ENCODE measurements around the gene SQOR.

SQOR gene

DNA sequence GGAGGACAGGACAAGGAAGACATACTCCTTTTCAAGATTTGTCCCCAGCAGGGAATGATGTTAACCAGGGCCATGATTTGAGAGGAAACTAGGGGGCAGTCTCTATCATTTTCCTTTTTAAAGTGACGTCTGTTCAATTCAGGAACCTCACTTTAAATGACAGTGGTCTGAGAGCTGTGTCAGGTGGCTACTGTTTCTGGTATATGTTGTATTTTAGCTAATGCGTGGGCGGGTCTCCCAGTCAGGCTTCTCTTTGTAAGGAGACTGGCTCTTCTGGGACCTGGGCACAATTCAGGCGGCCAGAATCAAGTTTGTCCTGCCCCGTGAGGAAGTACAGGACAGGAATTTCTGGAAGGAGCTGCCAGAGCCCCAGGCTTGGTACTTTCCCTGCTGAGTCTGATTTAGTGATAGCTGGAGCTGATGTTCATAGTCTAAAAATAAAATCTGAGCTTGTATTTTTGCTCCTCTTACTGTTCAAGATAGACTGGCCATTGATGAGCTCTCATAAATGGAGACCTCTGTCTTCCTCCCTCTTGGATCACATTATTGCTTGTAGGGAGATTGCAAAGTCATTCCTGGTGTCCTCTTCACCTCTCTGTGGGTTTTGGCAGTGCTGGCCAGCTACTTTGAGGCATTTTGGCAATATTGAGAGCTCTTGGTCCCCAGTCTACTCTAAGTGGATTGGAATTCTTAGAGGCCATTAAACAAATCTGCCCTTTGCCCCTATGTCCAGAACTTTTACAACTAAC lies 25.6 kb downstream of the SQOR start:
- Histone ChIP-seq H3K36me3 (ENCODE audit: insufficient read depth, low read length) (no peaks in the 10 kb centered on the region), H3K9me3 (ENCODE audit: control insufficient read depth, insufficient read depth, low read length) (no peaks in the 10 kb centered on the region), H3K9ac (ENCODE audit: low read depth, low read length) (no peak overlapping the region), H3K4me1 (ENCODE audit: insufficient read depth, low read length) (peaks cover 7% of the 10 kb centered on the region; the same call in 1 of the 2 replicates)

DNA sequence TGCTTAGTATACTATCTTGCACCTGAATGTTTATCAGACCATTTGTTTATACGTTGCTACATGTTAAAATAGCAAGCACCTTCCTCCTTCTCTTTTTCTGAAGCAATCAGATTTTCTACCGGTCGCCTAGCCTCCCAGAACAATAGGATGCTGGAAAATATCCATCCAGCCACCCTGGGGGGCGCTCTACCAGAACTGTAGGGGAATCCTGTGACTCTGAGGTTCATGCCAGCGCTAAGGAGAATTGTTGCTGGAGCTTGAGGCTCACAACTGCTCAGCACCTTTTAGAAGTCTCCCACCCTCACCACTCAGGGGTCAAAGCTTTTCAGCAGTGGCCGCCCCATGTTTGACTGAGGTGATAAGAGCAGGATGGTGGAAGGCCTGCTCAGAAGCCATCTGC lies 27.5 kb downstream of the SQOR start:
- Histone ChIP-seq H3K36me3 (ENCODE audit: insufficient read depth, low read length) (no peaks in the 10 kb centered on the region), H3K9me3 (ENCODE audit: control insufficient read depth, insufficient read depth, low read length) (no peaks in the 10 kb centered on the region), H3K4me1 (ENCODE audit: insufficient read depth, low read length) (peaks cover 7% of the 10 kb centered on the region; the same call in 1 of the 2 replicates), H3K9ac (ENCODE audit: low read depth, low read length) (no peak overlapping the region)

DNA sequence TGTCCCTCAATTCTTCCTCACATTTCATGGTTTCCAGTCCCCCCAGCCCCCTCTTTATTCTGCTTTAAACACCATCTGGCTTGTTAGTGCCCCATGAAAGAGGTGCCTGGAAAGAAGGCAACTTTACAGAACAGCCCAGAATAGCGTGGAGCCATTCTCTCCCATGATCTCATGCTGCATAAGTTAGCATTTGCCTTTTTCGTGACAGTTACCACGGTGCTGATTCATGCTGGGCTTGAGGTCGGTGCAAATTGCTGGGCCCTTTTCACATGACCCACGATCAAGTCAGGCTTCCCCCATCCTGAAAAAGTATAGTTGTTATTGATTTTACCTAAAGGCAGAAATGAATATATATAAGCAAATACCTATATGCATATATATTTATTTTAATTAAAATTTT lies 29.6 kb downstream of the SQOR start:
- H3K4me1 ChIP-seq (ENCODE audit: insufficient read depth, low read length), result peaks cover 7% of the 10 kb centered on the region; the same call in 1 of the 2 replicates
- no peaks in the 10 kb centered on the region for H3K36me3 ChIP-seq (ENCODE audit: insufficient read depth, low read length)
- no peak overlapping the region for H3K9ac ChIP-seq (ENCODE audit: low read depth, low read length)
- H3K9me3 ChIP-seq (ENCODE audit: control insufficient read depth, insufficient read depth, low read length), result no peaks in the 10 kb centered on the region

DNA sequence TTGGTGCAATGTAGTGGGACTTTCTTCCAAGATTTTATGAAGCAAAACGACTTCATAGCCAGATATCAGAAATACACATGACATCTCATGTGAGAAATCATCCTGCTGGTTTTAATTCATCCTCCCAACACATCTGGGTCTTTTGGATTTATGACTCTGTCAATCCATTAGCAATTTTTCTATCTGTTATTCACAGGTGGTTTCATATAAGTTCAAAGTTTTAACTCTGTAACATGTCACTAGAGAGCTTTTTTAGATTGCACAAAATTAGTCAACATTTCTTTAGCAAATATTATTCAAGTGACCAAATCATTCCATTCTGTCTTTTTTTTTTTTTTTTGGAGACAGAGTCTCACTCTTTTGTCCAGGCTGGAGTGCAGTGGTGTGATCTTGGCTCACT lies 30.4 kb downstream of the SQOR start:
- Histone ChIP-seq H3K4me1 (ENCODE audit: insufficient read depth, low read length) (peaks cover 5% of the 10 kb centered on the region; the same call in 1 of the 2 replicates), H3K36me3 (ENCODE audit: insufficient read depth, low read length) (no peaks in the 10 kb centered on the region), H3K9ac (ENCODE audit: low read depth, low read length) (no peak overlapping the region), H3K9me3 (ENCODE audit: control insufficient read depth, insufficient read depth, low read length) (no peaks in the 10 kb centered on the region)

DNA sequence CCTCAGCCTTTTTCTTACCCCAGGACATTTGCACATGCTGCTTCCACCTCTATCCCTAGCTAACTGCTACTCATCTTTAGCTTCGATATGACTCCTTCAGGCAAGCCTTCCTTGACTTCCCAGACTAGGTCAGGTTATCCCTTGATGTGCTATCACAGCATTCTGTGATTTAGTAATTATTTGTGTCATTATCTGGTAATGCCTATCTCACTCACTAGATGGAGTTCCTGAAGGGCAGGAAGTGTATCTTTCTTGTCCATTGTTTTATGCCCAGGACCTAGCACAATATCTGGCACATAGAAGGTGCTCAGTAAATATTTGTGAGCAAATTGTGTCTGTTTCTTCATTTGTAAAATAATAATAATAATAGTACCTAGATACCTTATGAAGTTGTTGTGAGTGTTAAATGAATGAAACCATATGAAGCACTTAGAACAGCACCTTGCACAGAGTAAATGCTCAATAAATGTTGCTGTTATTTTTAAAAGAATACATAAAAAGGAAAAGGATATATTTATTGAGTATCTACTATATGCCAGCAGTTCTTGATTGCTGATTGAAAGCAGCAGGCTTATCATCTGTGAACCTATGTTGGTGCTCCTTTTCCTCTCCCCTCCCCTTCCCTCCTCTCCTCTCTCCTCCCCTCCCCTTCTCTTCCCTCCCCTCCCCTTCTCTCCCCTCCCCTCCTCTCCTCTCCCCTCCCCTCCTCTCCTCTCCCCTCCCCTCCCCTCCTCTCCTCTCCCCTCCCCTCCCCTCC lies 31.5 kb downstream of the SQOR start:
- no peaks in the 10 kb centered on the region for H3K36me3 ChIP-seq (ENCODE audit: insufficient read depth, low read length)
- H3K4me1 ChIP-seq (ENCODE audit: insufficient read depth, low read length), result no peaks in the 10 kb centered on the region
- no peaks in the 10 kb centered on the region for H3K9me3 ChIP-seq (ENCODE audit: control insufficient read depth, insufficient read depth, low read length)
- no peak overlapping the region for H3K9ac ChIP-seq (ENCODE audit: low read depth, low read length)

DNA sequence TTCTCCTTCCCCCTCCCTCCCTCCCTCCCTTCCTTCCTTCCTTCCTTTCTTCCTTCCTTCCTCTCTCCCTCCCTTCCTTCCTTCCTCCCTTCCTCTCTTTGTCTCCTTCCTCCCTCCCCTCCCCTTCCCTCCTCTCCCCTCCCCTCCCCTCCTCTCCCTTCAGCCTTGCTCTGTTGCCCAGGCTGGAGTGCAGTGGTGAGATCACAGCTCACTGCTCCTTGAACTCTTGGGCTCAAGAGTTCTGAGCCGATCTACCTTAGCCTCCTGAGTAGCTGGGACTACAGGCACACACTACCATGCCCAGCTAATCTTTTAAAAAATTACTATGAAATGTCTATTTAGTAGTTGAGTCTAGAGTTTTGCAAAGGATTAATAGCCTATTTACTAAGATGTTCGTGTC lies 32.2 kb downstream of the SQOR start:
- Histone ChIP-seq H3K36me3 (ENCODE audit: insufficient read depth, low read length) (no peaks in the 10 kb centered on the region), H3K4me1 (ENCODE audit: insufficient read depth, low read length) (no peaks in the 10 kb centered on the region), H3K9me3 (ENCODE audit: control insufficient read depth, insufficient read depth, low read length) (no peaks in the 10 kb centered on the region), H3K9ac (ENCODE audit: low read depth, low read length) (no peak overlapping the region)

DNA sequence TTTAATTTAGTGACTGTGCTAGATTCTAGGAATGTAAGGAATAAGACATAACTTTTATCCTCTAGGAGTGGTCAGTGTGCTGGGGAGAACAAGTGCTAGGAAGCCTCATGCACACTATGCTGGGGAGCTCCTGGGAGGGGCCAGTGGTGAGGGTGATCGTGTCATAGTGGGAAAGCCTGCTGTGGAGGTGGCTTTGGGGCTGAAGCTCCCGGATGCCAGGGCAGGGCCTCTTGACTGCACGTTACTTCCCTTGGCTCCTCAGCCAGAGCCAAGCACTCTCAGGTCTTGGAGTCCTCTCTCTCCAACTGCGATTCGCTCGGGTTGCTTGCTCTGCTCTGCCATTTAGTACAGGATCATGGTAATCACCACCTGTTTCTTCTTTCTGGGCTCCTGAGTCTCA lies 33.6 kb downstream of the SQOR start:
- no peaks in the 10 kb centered on the region for H3K36me3 ChIP-seq (ENCODE audit: insufficient read depth, low read length)
- no peaks in the 10 kb centered on the region for H3K4me1 ChIP-seq (ENCODE audit: insufficient read depth, low read length)
- no peak overlapping the region for H3K9ac ChIP-seq (ENCODE audit: low read depth, low read length)
- H3K9me3 ChIP-seq (ENCODE audit: control insufficient read depth, insufficient read depth, low read length), result no peaks in the 10 kb centered on the region

DNA sequence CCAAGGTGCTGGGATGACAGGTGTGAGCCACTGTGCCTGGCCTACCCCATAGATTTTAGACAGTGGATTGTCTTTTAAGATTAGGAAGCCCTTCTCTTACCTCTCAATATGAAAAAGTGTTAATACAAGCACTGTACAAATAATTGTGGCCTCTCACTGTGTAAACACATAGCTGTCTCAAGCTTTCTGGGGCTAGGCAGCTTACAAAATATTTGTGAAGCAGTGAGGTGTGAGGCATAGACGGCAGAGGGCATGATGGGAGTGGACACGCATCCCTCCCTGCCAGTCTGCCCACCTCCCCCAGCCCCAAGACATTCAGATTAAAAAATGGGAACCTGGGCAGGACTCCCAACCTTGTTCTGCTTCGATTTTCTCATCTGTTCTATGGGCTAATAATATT lies 34.6 kb downstream of the SQOR start:
- no peaks in the 10 kb centered on the region for H3K4me1 ChIP-seq (ENCODE audit: insufficient read depth, low read length)
- H3K36me3 ChIP-seq (ENCODE audit: insufficient read depth, low read length), result no peaks in the 10 kb centered on the region
- no peaks in the 10 kb centered on the region for H3K9me3 ChIP-seq (ENCODE audit: control insufficient read depth, insufficient read depth, low read length)
- no peak overlapping the region for H3K9ac ChIP-seq (ENCODE audit: low read depth, low read length)

DNA sequence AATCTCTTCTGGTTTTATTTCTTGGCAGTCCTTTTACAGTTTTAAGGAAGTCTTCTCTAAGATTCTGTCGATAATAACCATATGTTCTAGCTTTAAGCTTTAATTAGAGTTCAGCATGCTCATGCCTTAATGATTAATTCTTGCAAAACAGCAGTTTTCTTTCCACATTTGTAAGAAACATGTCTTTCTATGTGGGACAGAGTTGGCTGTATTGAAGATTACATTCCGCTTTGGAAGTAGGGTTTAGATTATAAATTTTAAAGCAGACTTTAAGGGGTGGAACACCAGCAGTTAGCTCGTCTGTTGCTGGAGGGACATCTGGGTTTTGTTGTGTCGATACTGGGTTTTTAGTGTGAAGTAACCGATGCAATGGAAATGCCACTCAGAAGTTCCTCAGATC lies 35.3 kb downstream of the SQOR start:
- Histone ChIP-seq H3K36me3 (ENCODE audit: insufficient read depth, low read length) (no peaks in the 10 kb centered on the region), H3K9me3 (ENCODE audit: control insufficient read depth, insufficient read depth, low read length) (no peaks in the 10 kb centered on the region), H3K9ac (ENCODE audit: low read depth, low read length) (no peak overlapping the region)

DNA sequence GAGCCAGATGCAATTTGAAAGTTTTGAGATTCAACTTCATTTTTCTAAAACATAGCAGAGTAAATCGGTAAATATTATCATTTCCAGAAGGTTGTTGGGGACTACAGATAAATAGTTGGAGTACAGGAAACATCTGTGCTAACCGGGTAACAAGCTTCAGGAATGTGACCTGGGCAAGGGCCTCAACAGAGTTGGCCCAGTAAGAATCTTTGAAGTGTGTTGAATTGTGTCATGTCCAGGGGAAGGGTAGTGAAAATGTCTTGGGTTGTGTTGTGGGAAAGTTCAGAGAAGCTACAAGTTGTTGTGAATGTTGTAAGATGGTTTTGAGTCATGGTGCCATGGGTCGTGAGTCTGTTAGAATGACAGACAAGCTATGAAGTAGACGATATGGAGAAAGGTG lies 35.7 kb downstream of the SQOR start:
- no peak overlapping the region for H3K9ac ChIP-seq (ENCODE audit: low read depth, low read length)
- H3K9me3 ChIP-seq (ENCODE audit: control insufficient read depth, insufficient read depth, low read length), result no peaks in the 10 kb centered on the region
- no peaks in the 10 kb centered on the region for H3K4me1 ChIP-seq (ENCODE audit: insufficient read depth, low read length)
- H3K36me3 ChIP-seq (ENCODE audit: insufficient read depth, low read length), result no peaks in the 10 kb centered on the region

More for the DNA sequence above, 35.3 kb downstream of the SQOR start:
- H3K4me1 ChIP-seq (ENCODE audit: insufficient read depth, low read length), result no peaks in the 10 kb centered on the region

DNA sequence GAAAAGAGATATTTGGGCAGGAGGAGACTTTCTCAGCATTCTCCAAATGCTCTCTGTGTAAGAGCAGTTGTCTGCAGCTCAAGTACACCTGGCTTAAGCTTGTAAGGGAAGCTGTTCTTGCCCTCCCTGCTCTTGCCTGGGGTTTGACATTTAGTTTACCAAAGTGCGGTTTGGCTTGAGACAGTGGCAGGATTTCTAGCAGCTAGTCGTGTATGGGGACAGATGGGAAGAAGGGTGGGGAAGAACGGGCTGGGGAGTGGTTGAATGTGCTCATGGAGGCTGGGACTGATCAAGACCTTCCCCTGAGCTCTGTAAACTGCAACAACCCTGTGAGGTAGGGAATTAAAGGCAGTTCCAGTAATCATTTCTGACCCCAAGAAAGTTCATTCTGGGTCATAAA lies 39.8 kb downstream of the SQOR start:
- Histone ChIP-seq H3K9me3 (ENCODE audit: control insufficient read depth, insufficient read depth, low read length) (no peaks in the 10 kb centered on the region), H3K9ac (ENCODE audit: low read depth, low read length) (no peak overlapping the region), H3K4me1 (ENCODE audit: insufficient read depth, low read length) (no peaks in the 10 kb centered on the region), H3K36me3 (ENCODE audit: insufficient read depth, low read length) (no peaks in the 10 kb centered on the region)

DNA sequence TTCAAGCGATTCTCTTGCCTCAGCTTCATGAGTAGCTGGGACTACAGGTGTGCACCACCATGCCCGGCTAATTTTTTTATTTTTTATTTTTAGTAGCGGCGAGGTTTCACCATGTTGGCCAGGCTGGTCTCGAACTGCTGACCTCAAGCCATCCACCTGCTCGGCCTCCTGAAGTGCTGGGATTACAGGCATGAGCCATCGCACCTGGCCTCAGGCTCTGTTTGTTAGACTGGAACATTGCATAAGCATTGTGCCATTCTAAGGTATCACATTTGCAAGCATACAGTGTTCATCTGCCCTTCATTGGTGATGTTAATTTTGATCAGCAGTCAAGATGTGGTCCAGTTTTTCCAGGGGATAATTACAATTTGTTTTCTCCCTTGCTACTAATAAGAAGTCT lies 43.0 kb downstream of the SQOR start:
- H3K4me1 ChIP-seq (ENCODE audit: insufficient read depth, low read length), result no peaks in the 10 kb centered on the region
- no peak overlapping the region for H3K9ac ChIP-seq (ENCODE audit: low read depth, low read length)
- no peaks in the 10 kb centered on the region for H3K9me3 ChIP-seq (ENCODE audit: control insufficient read depth, insufficient read depth, low read length)
- no peaks in the 10 kb centered on the region for H3K36me3 ChIP-seq (ENCODE audit: insufficient read depth, low read length)

DNA sequence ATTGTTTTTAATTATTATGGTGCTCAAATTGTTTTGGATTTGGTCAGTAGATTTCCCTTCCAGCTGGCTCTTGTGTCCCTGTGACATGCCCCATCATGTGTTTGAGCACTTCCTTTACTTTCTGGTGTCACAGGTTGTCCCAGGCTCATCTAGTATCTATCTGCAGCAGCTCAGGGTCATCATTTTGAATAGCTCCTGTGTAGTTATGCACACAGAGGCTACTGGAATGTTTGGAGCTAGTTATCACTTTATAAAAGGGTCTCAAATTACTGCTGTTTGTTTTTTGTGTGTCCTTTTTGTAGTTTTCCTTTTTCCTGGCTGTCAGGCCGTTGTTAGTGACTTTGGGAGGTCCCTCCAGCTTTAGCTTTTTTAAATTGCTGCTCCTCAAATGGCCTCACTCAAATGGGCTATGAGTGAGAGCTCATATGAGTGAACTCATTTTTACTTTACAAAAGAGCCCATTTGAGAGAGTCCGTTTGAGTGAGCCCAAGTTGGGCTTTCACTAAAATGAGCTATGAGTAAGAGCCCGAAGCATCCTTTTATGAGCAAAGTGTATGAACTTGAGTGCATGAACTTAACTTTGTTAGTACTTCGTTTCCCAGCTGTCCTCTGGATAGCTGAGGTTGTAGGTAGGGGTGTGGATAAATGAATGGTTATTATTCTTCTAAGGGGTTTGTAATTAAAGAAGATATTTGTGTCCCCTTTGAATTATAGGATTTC lies 43.8 kb downstream of the SQOR start:
- Histone ChIP-seq H3K4me1 (ENCODE audit: insufficient read depth, low read length) (no peaks in the 10 kb centered on the region), H3K9me3 (ENCODE audit: control insufficient read depth, insufficient read depth, low read length) (no peaks in the 10 kb centered on the region), H3K36me3 (ENCODE audit: insufficient read depth, low read length) (no peaks in the 10 kb centered on the region), H3K9ac (ENCODE audit: low read depth, low read length) (no peak overlapping the region)

DNA sequence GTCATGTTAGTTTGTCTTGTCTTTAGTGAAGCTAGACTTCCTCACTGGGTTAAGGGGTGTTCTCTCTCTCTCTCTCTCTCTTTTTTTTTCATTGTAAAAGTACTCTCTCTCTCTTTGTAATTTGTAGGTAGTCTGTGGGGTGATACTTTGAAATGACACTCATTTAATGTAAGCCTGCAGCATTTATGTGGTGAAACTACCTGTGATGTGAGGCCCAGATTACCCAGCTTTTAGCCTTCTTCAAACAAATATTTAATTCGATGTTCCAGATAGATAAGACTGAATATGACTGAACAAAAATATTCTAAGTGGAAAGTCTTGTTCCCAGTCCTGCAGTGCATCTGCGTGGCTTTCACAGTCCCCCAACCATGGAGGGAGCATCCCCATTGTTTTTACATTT lies 49.7 kb downstream of the SQOR start:
- no peaks in the 10 kb centered on the region for H3K36me3 ChIP-seq (ENCODE audit: insufficient read depth, low read length)
- no peak overlapping the region for H3K9ac ChIP-seq (ENCODE audit: low read depth, low read length)
- H3K4me1 ChIP-seq (ENCODE audit: insufficient read depth, low read length), result no peaks in the 10 kb centered on the region
- no peaks in the 10 kb centered on the region for H3K9me3 ChIP-seq (ENCODE audit: control insufficient read depth, insufficient read depth, low read length)

DNA sequence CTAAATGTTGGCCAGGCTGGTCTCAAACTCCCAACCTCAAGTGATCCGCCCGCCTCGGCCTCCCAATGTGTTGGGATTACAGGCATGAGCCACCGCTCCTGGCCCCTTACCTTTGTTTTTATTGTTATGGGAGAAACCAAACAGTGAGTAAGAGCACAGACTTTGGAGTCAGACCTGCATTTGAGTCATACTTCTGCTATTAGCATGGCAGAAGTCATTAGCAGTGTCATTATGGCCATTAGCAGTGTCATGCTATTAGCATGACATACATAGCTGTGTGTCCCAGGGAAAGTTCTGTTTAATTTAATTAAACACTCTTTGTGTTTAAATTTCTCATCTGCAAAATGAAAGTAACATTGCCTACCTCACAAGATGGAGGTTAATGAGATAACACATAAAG lies 54.8 kb downstream of the SQOR start:
- H3K9ac ChIP-seq (ENCODE audit: low read depth, low read length), result no peak overlapping the region
- H3K4me1 ChIP-seq (ENCODE audit: insufficient read depth, low read length), result no peaks in the 10 kb centered on the region
- no peaks in the 10 kb centered on the region for H3K9me3 ChIP-seq (ENCODE audit: control insufficient read depth, insufficient read depth, low read length)
- no peaks in the 10 kb centered on the region for H3K36me3 ChIP-seq (ENCODE audit: insufficient read depth, low read length)

Measured in ES-I3 (cell line).